ENCODE data around the gene LTK. TPM values are rescaled to one million over a fixed set of nuclear protein-coding genes. Genes with fewer than 3 reads are reported as not detected.

LTK gene
- total RNA-seq, 2 donors from 2014 or later: 0.72 to 1.7 TPM

DNA sequence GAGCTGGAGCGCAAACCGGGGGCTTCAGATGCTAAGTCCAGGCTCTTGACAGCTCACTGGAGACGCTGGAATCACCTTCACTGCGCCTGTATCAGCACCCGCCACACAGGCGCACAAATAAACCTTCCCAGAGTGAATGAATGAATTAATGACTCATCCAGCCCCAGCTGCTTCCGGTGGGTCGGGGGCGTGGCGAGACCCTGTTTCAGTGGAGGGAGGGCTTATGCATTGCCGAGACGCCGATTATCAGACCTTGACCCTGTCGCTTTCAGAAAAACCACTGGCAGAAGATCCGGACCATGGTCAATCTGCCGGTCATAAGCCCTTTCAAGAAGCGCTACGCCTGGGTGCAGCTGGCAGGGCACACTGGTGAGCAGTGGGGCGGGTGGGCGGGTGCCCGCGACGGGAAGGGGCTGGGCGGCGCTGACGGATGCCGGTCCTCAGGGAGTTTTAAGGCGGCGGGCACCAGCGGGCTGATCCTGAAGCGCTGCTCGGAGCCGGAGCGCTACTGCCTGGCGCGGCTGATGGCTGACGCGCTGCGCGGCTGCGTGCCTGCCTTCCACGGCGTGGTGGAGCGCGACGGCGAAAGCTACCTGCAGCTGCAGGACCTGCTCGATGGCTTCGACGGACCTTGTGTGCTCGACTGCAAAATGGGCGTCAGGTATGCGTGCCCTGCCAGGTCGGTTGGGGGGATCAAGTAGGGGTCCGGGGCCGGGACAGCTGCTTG, 12.3 kb downstream of the LTK start:
- peaks cover 75% of the 10 kb centered on the region for H3K27me3 Mint-ChIP-seq (ENCODE audit: low read depth)
- ATAC-seq (replicated peaks in 1 of 2) (peak; percentile 65 to 66), DNase-seq (peak; percentile 41 to 54)
- H3K4me1 Mint-ChIP-seq (ENCODE audit: low read depth): peaks cover 30% of the 10 kb centered on the region
- no peaks in the 10 kb centered on the region for H3K9me3 Mint-ChIP-seq
- peaks cover 0 to 2% of the 10 kb centered on the region in 2 donors for H3K36me3 Mint-ChIP-seq (ENCODE audit: insufficient read depth in 2 of 2)
- peak overlapping the region; percentile 77 to 80 for H3K4me3 Mint-ChIP-seq
- no peak overlapping the region for H3K27ac Mint-ChIP-seq

DNA sequence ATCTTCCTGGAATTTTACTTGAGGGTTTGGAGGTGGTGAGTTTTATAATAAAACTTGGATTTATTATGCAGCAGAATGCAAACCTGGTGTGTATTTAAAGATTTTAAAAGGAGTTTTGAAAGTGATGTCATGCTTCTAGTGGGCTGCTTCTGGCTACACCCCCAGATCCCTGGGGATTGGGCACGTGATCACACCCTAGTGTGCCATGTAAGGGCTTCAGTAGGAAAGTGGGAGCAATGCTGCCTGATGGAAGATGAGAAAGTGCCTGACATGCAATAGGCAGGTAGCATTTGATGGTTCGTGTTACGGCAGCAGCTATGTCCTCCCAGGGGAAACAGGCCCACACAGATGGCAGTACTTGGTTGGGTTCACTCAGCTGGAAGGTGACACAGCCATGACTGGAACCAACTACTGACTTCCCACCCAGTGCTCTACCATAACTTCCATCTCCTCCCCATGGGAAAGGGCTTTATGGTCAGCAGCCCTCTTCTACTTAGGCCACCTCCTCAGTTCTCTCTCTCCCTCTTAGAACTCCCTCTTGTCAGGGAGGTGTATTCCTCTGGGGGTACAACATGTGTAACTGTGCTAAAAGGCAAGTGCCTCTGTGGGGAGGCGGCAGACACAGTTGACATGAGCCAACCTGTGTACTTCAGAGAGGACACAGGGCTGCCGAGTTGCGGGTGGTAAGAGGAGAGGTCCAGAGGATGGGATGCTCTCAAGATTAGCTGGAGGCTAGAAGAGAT, 14.3 kb downstream of the LTK start:
- H3K27me3 Mint-ChIP-seq (ENCODE audit: low read depth): peaks cover 70% of the 10 kb centered on the region
- peaks cover 30% of the 10 kb centered on the region for H3K4me1 Mint-ChIP-seq (ENCODE audit: low read depth)
- H3K4me3 Mint-ChIP-seq: no peak overlapping the region
- H3K27ac Mint-ChIP-seq: no peak overlapping the region
- H3K9me3 Mint-ChIP-seq: no peaks in the 10 kb centered on the region
- no peak for ATAC-seq (replicated peaks in 1 of 2)
- peaks cover 0 to 2% of the 10 kb centered on the region in 2 donors for H3K36me3 Mint-ChIP-seq (ENCODE audit: insufficient read depth in 2 of 2)
- DNase-seq: no peak

DNA sequence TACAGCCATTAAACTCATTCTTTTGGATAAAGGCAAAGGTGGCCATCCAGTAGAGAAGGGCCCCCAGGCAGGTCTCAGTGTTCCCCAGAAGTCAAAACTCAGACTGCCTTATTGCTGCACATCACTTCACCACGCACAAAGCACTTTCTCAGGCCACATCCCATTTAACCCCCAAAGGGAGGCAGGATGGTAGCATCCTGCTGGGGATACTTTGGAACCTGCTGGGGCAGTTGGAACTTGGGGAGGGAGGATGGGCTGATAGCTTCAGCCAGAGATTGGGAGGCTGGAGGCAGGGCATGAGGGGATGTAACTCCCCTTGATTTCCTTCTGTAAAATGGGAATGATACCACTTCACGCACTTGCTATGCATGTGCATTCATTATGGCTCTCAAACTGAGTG, 15.0 kb downstream of the LTK start:
- Mint-ChIP-seq H3K27me3 (ENCODE audit: low read depth) (peaks cover 69% of the 10 kb centered on the region), H3K4me3 (no peak overlapping the region), H3K4me1 (ENCODE audit: low read depth) (peaks cover 29% of the 10 kb centered on the region), H3K9me3 (no peaks in the 10 kb centered on the region), H3K27ac (no peak overlapping the region), H3K36me3 (ENCODE audit: insufficient read depth in 2 of 2) (peaks cover 0 to 2% of the 10 kb centered on the region in 2 donors)
- DNase-seq (no peak), ATAC-seq (replicated peaks in 1 of 2) (no peak)

DNA sequence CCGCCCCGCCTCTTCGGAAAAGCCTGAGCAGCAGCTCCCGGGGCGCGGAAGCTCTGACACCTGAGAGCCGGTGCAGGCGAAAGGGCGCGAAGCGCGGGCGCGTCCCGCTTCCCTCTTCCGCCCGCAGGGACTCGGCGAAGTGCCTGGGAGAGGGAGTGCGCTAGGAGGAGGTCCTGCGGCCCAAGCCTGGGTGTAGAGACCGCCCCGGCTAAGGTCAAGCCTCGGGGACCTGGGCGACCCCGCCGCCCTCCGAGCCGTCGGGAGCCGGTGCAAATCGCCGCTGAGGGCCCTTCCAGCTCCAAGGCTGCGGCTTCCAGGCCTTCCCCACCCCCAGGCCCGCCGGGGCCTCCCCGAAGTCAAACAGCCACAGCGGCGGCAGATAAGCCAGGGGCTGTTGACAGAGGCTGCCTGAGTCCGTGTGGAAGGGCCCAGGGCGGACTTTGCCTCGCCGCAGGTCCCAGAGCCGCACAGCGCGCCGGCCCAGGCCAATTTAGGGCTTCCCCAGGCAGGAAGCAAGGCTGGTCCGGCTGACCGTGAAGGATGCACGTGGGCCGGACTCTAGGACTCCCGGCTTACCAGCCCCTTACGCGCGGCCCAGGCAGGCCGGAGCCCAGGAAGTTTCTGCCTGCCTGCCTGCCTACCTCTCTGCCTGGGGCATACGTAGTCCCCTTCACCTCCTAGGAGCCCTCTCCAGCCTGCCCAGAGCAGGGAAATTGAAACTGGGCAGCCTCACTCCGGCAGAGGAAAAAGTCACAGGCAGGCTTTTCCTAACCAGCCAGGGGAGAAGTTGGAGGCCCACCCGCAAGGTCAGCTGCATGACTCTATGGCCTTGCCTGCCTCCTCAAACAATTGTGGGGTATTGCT, 17.7 kb downstream of the LTK start:
- Mint-ChIP-seq H3K27me3 (ENCODE audit: low read depth) (peaks cover 66% of the 10 kb centered on the region), H3K4me1 (ENCODE audit: low read depth) (peaks cover 28% of the 10 kb centered on the region), H3K27ac (no peak overlapping the region), H3K4me3 (peak overlapping the region; percentile 81 to 84), H3K36me3 (ENCODE audit: insufficient read depth in 2 of 2) (no peaks in the 10 kb centered on the region), H3K9me3 (no peaks in the 10 kb centered on the region)
- ATAC-seq (replicated peaks in 1 of 2) (no peak), DNase-seq (no peak)

DNA sequence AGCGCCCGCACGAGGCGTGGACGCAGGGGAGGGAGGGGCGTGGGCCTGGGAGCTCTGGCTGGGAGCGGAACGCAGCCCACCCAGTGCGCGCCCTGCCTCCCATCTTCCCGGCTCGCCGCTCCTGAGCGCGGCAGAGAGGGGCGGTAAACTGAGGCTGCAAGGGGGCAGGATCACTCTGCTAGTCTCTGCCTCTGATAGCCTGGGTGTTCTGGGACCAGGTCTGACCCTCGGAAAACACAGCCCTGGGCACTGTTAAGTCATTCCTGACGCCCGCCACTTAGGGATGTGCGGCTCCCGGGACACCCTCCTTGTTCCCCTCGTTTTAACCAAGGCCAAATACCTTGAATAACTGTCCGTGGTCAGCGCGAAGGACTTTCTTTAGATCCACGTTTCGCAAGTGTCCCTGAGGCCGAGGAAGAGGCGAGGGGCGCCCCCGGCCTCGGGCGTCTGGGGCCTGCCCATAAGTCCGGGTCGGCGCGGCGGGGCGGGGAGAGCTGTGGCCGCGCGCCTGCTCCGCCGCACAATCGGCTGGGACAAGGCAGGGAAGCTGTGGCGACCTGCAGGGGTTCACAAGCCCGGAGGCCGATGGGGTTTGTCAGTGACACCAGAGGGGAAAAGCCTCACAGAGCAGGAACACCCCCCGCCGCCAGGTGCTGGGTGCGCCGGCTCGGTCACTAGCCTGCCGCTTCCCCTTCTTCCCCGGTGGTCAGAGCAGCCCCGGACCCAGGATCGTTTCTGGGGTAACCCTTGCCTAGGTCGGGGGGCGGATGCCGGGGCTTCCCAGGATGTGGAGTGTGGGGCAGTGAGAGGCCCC, 18.5 kb downstream of the LTK start:
- Mint-ChIP-seq H3K9me3 (peaks cover 0 to 2% of the 10 kb centered on the region in 2 donors), H3K36me3 (ENCODE audit: insufficient read depth in 2 of 2) (peaks cover 1 to 2% of the 10 kb centered on the region in 2 donors), H3K27ac (no peak overlapping the region), H3K4me1 (ENCODE audit: low read depth) (peaks cover 30% of the 10 kb centered on the region), H3K27me3 (ENCODE audit: low read depth) (peaks cover 58% of the 10 kb centered on the region), H3K4me3 (peak overlapping the region; percentile 81 to 84)
- ATAC-seq (replicated peaks in 1 of 2) (no peak), DNase-seq (peak; percentile 53 to 56)

DNA sequence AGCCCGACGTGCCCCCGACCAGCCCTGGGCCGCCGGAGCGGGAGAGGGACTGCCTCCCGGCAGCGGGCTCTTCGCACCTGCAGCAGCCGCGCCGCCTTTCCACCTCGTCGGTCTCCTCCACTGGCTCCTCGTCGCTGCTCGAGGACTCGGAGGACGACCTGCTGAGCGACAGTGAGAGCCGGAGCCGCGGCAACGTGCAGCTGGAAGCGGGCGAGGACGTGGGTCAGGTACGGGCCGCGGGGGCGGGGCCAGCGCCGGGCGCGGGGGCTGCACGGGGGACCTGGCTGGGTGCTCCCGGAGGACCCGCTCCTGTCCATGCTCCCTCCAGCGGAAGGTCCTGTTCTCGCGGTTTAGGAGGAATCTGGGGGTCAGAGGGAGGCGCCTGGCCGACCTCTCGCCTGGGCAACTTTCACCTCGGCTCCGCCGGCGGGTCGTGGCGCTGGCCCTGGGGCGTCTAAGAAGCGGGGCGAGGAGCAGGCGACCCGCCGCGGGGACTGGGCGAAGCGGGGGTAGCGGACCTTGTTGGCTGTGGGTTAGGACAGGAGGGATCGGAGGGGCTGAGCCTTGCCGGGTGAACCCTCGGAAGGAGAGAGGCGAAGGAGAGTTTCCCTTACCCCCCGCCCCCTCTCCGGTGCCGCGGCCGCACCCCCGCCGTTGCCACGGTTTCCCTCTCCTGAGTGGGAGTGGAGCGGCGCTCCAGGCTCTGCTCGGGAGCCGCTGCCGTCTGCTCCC, 19.3 kb downstream of the LTK start:
- peak; percentile 3 to 8 for ATAC-seq (replicated peaks in 1 of 2)
- H3K4me3 Mint-ChIP-seq: peak overlapping the region; percentile 81 to 84
- H3K9me3 Mint-ChIP-seq: peaks cover 0 to 2% of the 10 kb centered on the region in 2 donors
- peak; percentile 62 to 66 for DNase-seq
- peaks cover 1 to 2% of the 10 kb centered on the region in 2 donors for H3K36me3 Mint-ChIP-seq (ENCODE audit: insufficient read depth in 2 of 2)
- H3K27me3 Mint-ChIP-seq (ENCODE audit: low read depth): peaks cover 50% of the 10 kb centered on the region
- no peak overlapping the region for H3K27ac Mint-ChIP-seq
- peaks cover 37% of the 10 kb centered on the region for H3K4me1 Mint-ChIP-seq (ENCODE audit: low read depth)

DNA sequence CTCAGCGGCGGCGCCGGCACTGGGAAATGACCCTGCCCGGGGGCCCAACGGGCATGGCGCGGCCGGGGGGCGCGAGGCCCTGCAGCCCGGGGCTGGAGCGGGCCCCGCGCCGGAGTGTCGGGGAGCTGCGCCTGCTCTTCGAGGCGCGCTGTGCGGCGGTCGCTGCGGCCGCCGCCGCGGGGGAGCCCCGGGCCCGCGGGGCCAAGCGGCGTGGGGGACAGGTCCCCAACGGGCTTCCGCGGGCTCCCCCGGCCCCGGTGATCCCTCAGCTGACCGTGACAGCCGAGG, 19.8 kb downstream of the LTK start:
- ATAC-seq (replicated peaks in 1 of 2) (peak; percentile 12 to 13), DNase-seq (no peak)
- peaks cover 1 to 2% of the 10 kb centered on the region in 2 donors for H3K36me3 Mint-ChIP-seq (ENCODE audit: insufficient read depth in 2 of 2)
- peak overlapping the region; percentile 81 to 84 for H3K4me3 Mint-ChIP-seq
- H3K27ac Mint-ChIP-seq: no peak overlapping the region
- H3K9me3 Mint-ChIP-seq: peaks cover 0 to 2% of the 10 kb centered on the region in 2 donors
- peaks cover 45% of the 10 kb centered on the region for H3K27me3 Mint-ChIP-seq (ENCODE audit: low read depth)
- H3K4me1 Mint-ChIP-seq (ENCODE audit: low read depth): peaks cover 42% of the 10 kb centered on the region

DNA sequence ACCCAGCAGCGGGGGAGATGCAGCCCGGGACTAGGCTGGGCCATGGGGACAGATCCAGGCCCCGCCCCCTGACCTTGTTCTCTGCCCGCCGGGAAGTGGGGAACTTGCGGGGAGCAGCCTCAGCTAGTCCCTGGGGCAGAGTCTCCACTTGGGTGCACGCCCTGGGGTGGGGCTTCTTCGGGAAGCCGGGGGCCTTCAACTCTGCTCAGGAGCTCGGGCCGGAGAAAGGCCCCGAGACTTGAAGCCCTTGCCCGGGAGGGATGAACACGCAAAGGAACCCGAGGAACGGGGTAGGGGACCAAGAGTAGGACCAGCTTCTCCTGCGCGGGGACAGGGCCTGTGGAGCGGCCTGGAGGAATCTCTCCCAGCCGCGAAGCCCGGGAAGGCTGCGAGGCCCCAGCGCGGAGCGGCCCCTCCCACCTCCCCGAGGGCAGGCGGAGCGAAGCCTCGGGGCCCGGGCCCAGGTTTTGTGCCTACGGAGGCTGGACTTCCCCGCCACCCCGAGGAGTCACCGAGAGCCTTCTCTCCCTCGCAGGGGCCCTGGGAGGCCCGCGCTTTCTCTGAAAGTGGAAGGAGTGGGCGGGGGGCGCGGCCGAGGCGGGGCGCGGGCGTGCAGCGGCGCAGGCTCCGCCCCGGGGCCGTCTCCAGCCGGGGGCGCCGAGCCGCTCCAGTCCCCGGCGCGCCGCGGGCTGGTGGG, 20.3 kb downstream of the LTK start, which contains the start of gene ITPKA:
Gene ITPKA (plus strand): TSS at position 670 of the 697 bp plus-strand sequence. CDS start 54 bp downstream, outside the sequence.
- Mint-ChIP-seq H3K27me3 (ENCODE audit: low read depth) (peaks cover 40% of the 10 kb centered on the region), H3K9me3 (peaks cover 0 to 2% of the 10 kb centered on the region in 2 donors), H3K36me3 (ENCODE audit: insufficient read depth in 2 of 2) (peaks cover 1 to 2% of the 10 kb centered on the region in 2 donors), H3K4me3 (peak within 1 kb of the TSS; percentile 85 to 90), H3K27ac (peak within 1 kb of the TSS; percentile 87), H3K4me1 (ENCODE audit: low read depth) (peaks cover 47% of the 10 kb centered on the region)
- DNase-seq (peak; percentile 96), ATAC-seq (replicated peaks in 1 of 2) (peak; percentile 80 to 81)

DNA sequence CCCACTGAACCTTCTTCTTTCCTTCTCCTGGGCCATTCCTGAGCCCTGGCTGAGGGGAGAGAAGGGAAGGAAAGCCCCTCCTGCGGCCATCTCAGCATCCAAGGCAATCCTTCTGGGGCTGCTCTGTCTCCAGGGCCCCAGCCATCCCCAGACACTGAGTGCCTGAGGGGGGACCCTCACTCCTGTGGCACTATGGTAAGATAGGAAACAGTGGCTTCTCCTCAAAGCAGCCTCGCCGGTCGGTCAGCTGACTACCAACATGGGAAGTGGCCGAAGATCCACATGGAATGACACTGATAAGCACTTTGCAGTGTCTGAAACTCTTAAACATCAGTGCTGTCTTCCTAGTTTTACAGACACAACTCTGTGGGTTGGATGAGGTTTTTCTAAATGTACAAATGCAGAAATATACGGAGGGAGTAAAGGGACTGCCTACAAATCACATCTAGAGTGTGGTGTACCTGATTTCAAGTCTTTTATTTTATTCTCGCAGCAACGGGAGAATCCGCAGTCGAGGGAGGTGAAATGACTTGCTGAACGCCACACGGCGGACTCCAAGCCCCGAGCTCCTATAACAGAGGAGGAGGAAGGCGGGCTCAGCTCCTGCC, 20.9 kb downstream of the LTK start:
- Mint-ChIP-seq H3K27me3 (ENCODE audit: low read depth) (peaks cover 41% of the 10 kb centered on the region), H3K27ac (peak overlapping the region; percentile 87), H3K4me3 (peak overlapping the region; percentile 85 to 90), H3K9me3 (peaks cover 0 to 2% of the 10 kb centered on the region in 2 donors), H3K4me1 (ENCODE audit: low read depth) (peaks cover 54% of the 10 kb centered on the region), H3K36me3 (ENCODE audit: insufficient read depth in 2 of 2) (peaks cover 1 to 5% of the 10 kb centered on the region in 2 donors)
- ATAC-seq (replicated peaks in 1 of 2) (no peak), DNase-seq (no peak)

DNA sequence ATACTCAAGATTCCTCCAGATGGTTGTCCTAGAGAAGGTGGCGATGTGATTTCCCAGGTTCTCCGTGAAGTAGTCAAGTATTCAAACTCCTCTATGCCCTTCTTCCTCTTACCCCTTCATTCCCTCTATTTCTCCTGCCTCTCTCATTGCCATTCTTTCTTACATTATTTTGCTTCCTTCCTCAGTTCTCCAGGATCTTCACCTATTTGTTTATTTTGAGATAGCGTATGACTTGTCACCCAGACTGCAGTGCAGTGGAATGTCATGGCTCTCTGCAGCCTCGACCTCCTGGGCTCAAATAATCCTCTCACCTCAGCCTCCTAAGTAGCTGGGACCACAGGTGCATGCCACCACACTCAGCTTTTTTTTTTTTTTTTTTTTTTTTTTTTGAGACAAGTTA, 21.7 kb downstream of the LTK start:
- DNase-seq (no peak), ATAC-seq (replicated peaks in 1 of 2) (no peak)
- Mint-ChIP-seq H3K27me3 (ENCODE audit: low read depth) (peaks cover 34% of the 10 kb centered on the region), H3K4me3 (peak overlapping the region in 1 of 2 donors; percentile 1), H3K27ac (no peak overlapping the region), H3K36me3 (ENCODE audit: insufficient read depth in 2 of 2) (peaks cover 1 to 6% of the 10 kb centered on the region in 2 donors), H3K4me1 (ENCODE audit: low read depth) (peaks cover 62% of the 10 kb centered on the region), H3K9me3 (peaks cover 0 to 2% of the 10 kb centered on the region in 2 donors)

DNA sequence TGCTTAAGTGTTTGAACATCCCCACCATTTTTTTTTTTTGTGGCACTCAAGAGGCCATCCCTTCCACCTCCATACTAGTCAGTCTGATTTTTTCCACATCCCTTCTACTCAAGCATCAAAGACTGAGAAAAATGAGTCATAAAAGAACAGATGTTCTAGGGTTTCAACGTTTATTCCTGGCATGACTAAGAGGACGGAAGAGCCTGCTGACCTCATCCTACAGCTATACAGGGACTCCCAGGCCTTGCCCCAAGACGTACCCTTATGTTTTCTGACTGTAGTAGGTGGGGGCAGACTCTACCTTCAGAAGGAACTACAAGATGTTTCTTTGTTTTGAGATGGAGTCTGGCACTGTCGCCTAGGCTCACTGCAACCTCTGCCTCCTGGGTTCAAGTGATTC, 23.3 kb downstream of the LTK start:
- ATAC-seq (replicated peaks in 1 of 2): peak; percentile 70 to 74

More for the DNA sequence above, 23.3 kb downstream of the LTK start:
- H3K4me3 Mint-ChIP-seq: peak overlapping the region; percentile 23 to 44
- H3K27ac Mint-ChIP-seq: peak overlapping the region; percentile 5
- H3K4me1 Mint-ChIP-seq (ENCODE audit: low read depth): peaks cover 64% of the 10 kb centered on the region
- peaks cover 27% of the 10 kb centered on the region for H3K27me3 Mint-ChIP-seq (ENCODE audit: low read depth)
- peak; percentile 69 to 74 for DNase-seq
- peaks cover 0 to 2% of the 10 kb centered on the region in 2 donors for H3K9me3 Mint-ChIP-seq
- H3K36me3 Mint-ChIP-seq (ENCODE audit: insufficient read depth in 2 of 2): peaks cover 1 to 6% of the 10 kb centered on the region in 2 donors

All from activated T-cell treated with anti-CD3 and anti-CD28 coated beads, Interleukin-2, amount 50 U/mL, for 72 hours (primary cell).